H1 (cell line): ENCODE measurements around the gene UBE2G2. TPM values are rescaled to one million over a fixed set of nuclear protein-coding genes. Genes with fewer than 3 reads are reported as not detected.

Source experiments
- CTCF ChIA-PET: fragments of 300-600 bp; sonication (Branson Sonifier 250); formaldehyde crosslinking; loops from one replicate; lab custom pipeline; 2021; ENCODE audit not compliant: partially characterized antibody; lab: Charles Lee
- POLR2A ChIA-PET: fragments of 300-600 bp; sonication (Branson Sonifier 250); formaldehyde crosslinking; loops from one replicate; lab custom pipeline; 2021; ENCODE audit warnings: inconsistent platforms; ENCODE audit not compliant: partially characterized antibody; lab: Charles Lee
- DNase-seq, 2 experiments: peaks; one replicate each; pipeline versions ENCODE4 v3.0.0 to v3.0.0-alpha.2; 2010 to 2022; ENCODE audit warnings: low spot score in 2 of 2, low read depth in 1 of 2, mixed read lengths in 1 of 2
- FAIRE-seq: peaks from 2 replicates; lab custom pipeline; 2011; peaks lifted over from hg19 to GRCh38; lab: Jason Lieb, UNC
- H2AFZ ChIP-seq: 2 replicates; pipeline ENCODE4 v1.8.1; 2012; ENCODE audit warnings: low read length, inconsistent platforms
- H2AK5ac ChIP-seq: 2 replicates; pipeline ENCODE4 v1.6.1; 2013; ENCODE audit warnings: low read depth, low read length
- H2BK120ac ChIP-seq: replicated peaks from 2 replicates; pipeline ENCODE3; 2013; ENCODE audit warnings: low read depth, low read length, inconsistent platforms
- H2BK12ac ChIP-seq: 2 replicates; pipeline ENCODE4 v1.6.1; 2013; ENCODE audit warnings: low read depth, low read length
- H2BK15ac ChIP-seq: 2 replicates; pipeline ENCODE4 v1.6.1; 2013; ENCODE audit warnings: low read length
- H2BK20ac ChIP-seq: 2 replicates; pipeline ENCODE4 v1.6.1; 2013; ENCODE audit warnings: low read length
- H2BK5ac ChIP-seq: 2 replicates; pipeline ENCODE4 v1.6.1; 2013; ENCODE audit warnings: low read depth, low read length
- H3K14ac ChIP-seq: 2 replicates; pipeline ENCODE4 v1.6.1; 2013; ENCODE audit warnings: inconsistent platforms; ENCODE audit not compliant: insufficient read length
- H3K18ac ChIP-seq: 2 replicates; pipeline ENCODE4 v1.6.1; 2013; ENCODE audit warnings: low read length; ENCODE audit errors: extremely low read depth
- H3K23ac ChIP-seq: 2 replicates; pipeline ENCODE4 v1.6.1; 2013; ENCODE audit warnings: inconsistent platforms; ENCODE audit not compliant: insufficient read length
- H3K23me2 ChIP-seq: 2 replicates; pipeline ENCODE4 v1.6.1; 2013; ENCODE audit warnings: low read depth, low read length
- H3K27ac ChIP-seq: 2 replicates; pipeline ENCODE4 v1.6.1; 2011; ENCODE audit warnings: low read depth, low read length, inconsistent platforms
- H3K27me3 ChIP-seq, 4 experiments: replicated peaks in 1 of 4; 1 replicate in 1 of 4; 2 replicates in 3 of 4; pipeline versions ENCODE4 v1.6.1 to v1.8.1; 2011 to 2013; ENCODE audit warnings: low read length in 3 of 4, mild to moderate bottlenecking in 3 of 4, inconsistent platforms in 2 of 4, mixed read lengths in 2 of 4, moderate library complexity in 1 of 4; ENCODE audit not compliant: control insufficient read depth in 3 of 4, insufficient read depth in 3 of 4; ENCODE audit errors: extremely low read depth in 1 of 4
- H3K36me3 ChIP-seq, 4 experiments: 2 replicates each; pipeline versions ENCODE4 v1.6.1 to v1.8.1; 2011 to 2013; ENCODE audit warnings: mild to moderate bottlenecking in 4 of 4, low read length in 3 of 4, moderate library complexity in 2 of 4, control low read depth in 1 of 4, inconsistent platforms in 1 of 4; ENCODE audit not compliant: insufficient read depth in 4 of 4, control insufficient read depth in 2 of 4
- H3K4ac ChIP-seq: replicated peaks from 2 replicates; pipeline ENCODE3; 2013; ENCODE audit warnings: low read length, low read depth, mixed read lengths, inconsistent platforms; ENCODE audit not compliant: insufficient read length
- H3K4me1 ChIP-seq, 4 experiments: replicated peaks in 1 of 4; 1 replicate in 1 of 4; 2 replicates in 3 of 4; pipeline versions ENCODE4 v1.6.1 to v1.8.1; 2011 to 2013; ENCODE audit warnings: low read length in 3 of 4, inconsistent platforms in 2 of 4, mixed read lengths in 1 of 4; ENCODE audit not compliant: insufficient read depth in 4 of 4, control insufficient read depth in 3 of 4
- H3K4me2 ChIP-seq, 2 experiments: 2 replicates each; pipeline versions ENCODE4 v1.6.1 to v1.8.1; 2011 to 2013; ENCODE audit warnings: low read depth in 2 of 2, low read length in 2 of 2, control low read depth in 1 of 2, inconsistent platforms in 1 of 2, mild to moderate bottlenecking in 1 of 2; ENCODE audit not compliant: insufficient read depth in 1 of 2
- H3K4me3 ChIP-seq, 4 experiments: fragments of 200-600, 300-600 bp in 1 of 4; sonication (generic), shearing (Covaris generic), sonication (Bioruptor Twin) in 1 of 4; 2 replicates each; pipeline versions ENCODE4 v1.5.1 to v1.8.1; 2011 to 2016; ENCODE audit warnings: low read length in 4 of 4, low read depth in 3 of 4, control low read depth in 2 of 4, inconsistent platforms in 2 of 4, mild to moderate bottlenecking in 2 of 4, mixed read lengths in 1 of 4, moderate library complexity in 1 of 4; ENCODE audit not compliant: insufficient read depth in 2 of 4; ENCODE audit errors: extremely low read depth in 1 of 4
- H3K56ac ChIP-seq: replicated peaks from 2 replicates; pipeline ENCODE3; 2013; ENCODE audit warnings: low read depth, mild to moderate bottlenecking, mixed read lengths, low read length, inconsistent platforms; ENCODE audit not compliant: insufficient read length
- H3K79me1 ChIP-seq: 2 replicates; pipeline ENCODE4 v1.6.1; 2013; ENCODE audit warnings: low read depth, low read length, control low read depth
- H3K79me2 ChIP-seq, 2 experiments: 2 replicates each; pipeline versions ENCODE4 v1.6.1 to v1.8.1; 2012 to 2013; ENCODE audit warnings: low read length in 2 of 2, mild to moderate bottlenecking in 2 of 2, inconsistent platforms in 1 of 2; ENCODE audit not compliant: insufficient read depth in 2 of 2, control insufficient read depth in 1 of 2
- H3K9ac ChIP-seq, 4 experiments: replicated peaks in 1 of 4; 1 replicate in 1 of 4; 2 replicates in 3 of 4; pipeline versions ENCODE4 v1.6.1 to v1.8.1; 2011 to 2013; ENCODE audit warnings: low read depth in 3 of 4, low read length in 3 of 4, control low read depth in 2 of 4, mild to moderate bottlenecking in 2 of 4, moderate library complexity in 2 of 4, inconsistent platforms in 1 of 4; ENCODE audit errors: extremely low read depth in 1 of 4
- H3K9me3 ChIP-seq, 2 experiments: 2 replicates each; pipeline versions ENCODE4 v1.6.1 to v1.8.1; 2012 to 2013; ENCODE audit warnings: mild to moderate bottlenecking in 2 of 2, moderate library complexity in 2 of 2, control low read depth in 1 of 2, inconsistent platforms in 1 of 2, low read depth in 1 of 2, low read length in 1 of 2, mixed read lengths in 1 of 2; ENCODE audit not compliant: insufficient read depth in 2 of 2
- H4K20me1 ChIP-seq, 2 experiments: replicated peaks in 1 of 2; 2 replicates each; pipeline versions ENCODE3 to v1.8.1; 2011 to 2013; ENCODE audit warnings: inconsistent platforms in 2 of 2, low read length in 2 of 2, mild to moderate bottlenecking in 1 of 2; ENCODE audit not compliant: insufficient read depth in 2 of 2, control insufficient read depth in 1 of 2
- H4K5ac ChIP-seq: 2 replicates; pipeline ENCODE4 v1.6.1; 2013; ENCODE audit warnings: low read length, low read depth, mixed read lengths, inconsistent platforms; ENCODE audit not compliant: insufficient read length
- H4K8ac ChIP-seq: 2 replicates; pipeline ENCODE4 v1.8.0; 2013; ENCODE audit warnings: mild to moderate bottlenecking, moderate library complexity, low read length, inconsistent platforms; ENCODE audit not compliant: insufficient read depth; ENCODE audit errors: extremely low read depth
- H4K91ac ChIP-seq: replicated peaks from 2 replicates; pipeline ENCODE3; 2013; ENCODE audit warnings: low read length, mixed read lengths, inconsistent platforms; ENCODE audit not compliant: insufficient read length
- NANOG ChIP-seq: IDR thresholded peaks from 2 replicates; pipeline ENCODE4 v1.6.1; 2011; ENCODE audit warnings: low read length, low read depth, mild to moderate bottlenecking, inconsistent platforms; ENCODE audit not compliant: insufficient read depth, poor library complexity, severe bottlenecking
- TBP ChIP-seq: IDR thresholded peaks from 2 replicates; pipeline ENCODE4 v1.6.1; 2011; ENCODE audit warnings: low read depth, low read length, improper control_type of control experiment
- WGBS, 2 experiments: shearing (Covaris generic) in 1 of 2; methylation state at CpG; one replicate each; pipeline versions ENCODE4 v1.1.6 to v1.1.7; 2013 to 2015; ENCODE audit warnings: low lambda C conversion rate in 2 of 2, mixed read lengths in 2 of 2, inconsistent platforms in 1 of 2, low coverage in 1 of 2, missing lambda C conversion rate in 1 of 2; ENCODE audit not compliant: insufficient replicate concordance in 2 of 2, insufficient coverage in 1 of 2, insufficient read length in 1 of 2; ENCODE audit errors: extremely low coverage in 1 of 2, missing lambda C conversion rate in 1 of 2; 5-methylcytosine and 5-hydroxymethylcytosine counted together
- polyA plus RNA-seq, 7 experiments: library from polyadenylated mRNA; depleted of rRNA in 3 of 7; stranded (reverse) in 5 of 7; unstranded in 2 of 7; fragments of >200 nt in 5 of 7; fragments of 200-250 nt in 2 of 7; gene quantifications; 1 replicate in 5 of 7; 2 replicates in 1 of 7; 4 replicates in 1 of 7; pipeline versions ENCODE4 v1.2.1 to v1.2.3, GENCODE V29; 2011 to 2013; ENCODE audit warnings: missing spikeins in 2 of 7, mixed read lengths in 2 of 7
- total RNA-seq: library from RNA; stranded (reverse); fragmentation: NEBNext Ultra II Directional; extraction: Animal tissue kit (Norgen Biotek cat#: 25700); gene quantifications from 2 replicates; pipeline ENCODE4 v1.2.1, GENCODE V29; 2021

UBE2G2 gene
- total and polyA plus RNA-seq, 2 of the 8 experiments (the other 6 are each of a cell fraction or from before 2014, with no cell fraction given), result 96.3 to 101 TPM

- POLR2A ChIA-PET, result interaction anchor here (0.5 to 2.0 kb wide), 2 partner anchors 11 to 206 kb away, joined by 3 to 5 read pairs; no protein-coding TSS in a partner anchor
- Histone ChIP-seq H2AFZ (no peak overlapping the region; the same call in 1 of the 2 replicates), H3K4me1 (no peaks in the 10 kb centered on the region; a peak in 2 of 7 replicates), H4K91ac (no peak overlapping the region), H3K27me3 (no peaks in the 10 kb centered on the region), H4K8ac (no peak overlapping the region), H2BK20ac (no peak overlapping the region), H3K9me3 (no peaks in the 10 kb centered on the region)
- WGBS, 2 experiments, result 89% methylated on average over 34 of the region's 37 CpGs; no CpG with 5 or more reads in 1 of the 2 experiments
- no peak for TF ChIP-seq TBP
- TF ChIP-seq NANOG, result no peak
- TF ChIP-seq, all 59 proteins: peak for 0
- H2BK5ac ChIP-seq, result no peak overlapping the region; the same call in 1 of the 2 replicates
- no peak overlapping the region for H3K4me2 ChIP-seq
- H4K5ac ChIP-seq, result no peak overlapping the region
- CTCF ChIA-PET, result interaction anchor here (0.6 to 1.7 kb wide), 2 partner anchors 13 to 113 kb away, joined by 3 read pairs; no protein-coding TSS in a partner anchor
- no peak overlapping the region for H3K56ac ChIP-seq
- no peaks in the 10 kb centered on the region for H4K20me1 ChIP-seq
- no peak overlapping the region for H3K14ac ChIP-seq
- H3K23me2 ChIP-seq, result no peaks in the 10 kb centered on the region; the same call in 1 of the 2 replicates
- H3K9ac ChIP-seq, result no peak overlapping the region
- H3K79me2 ChIP-seq, result no peaks in the 10 kb centered on the region
- H3K36me3 ChIP-seq, result no peaks in the 10 kb centered on the region; a peak in 1 of 8 replicates
- no peaks in the 10 kb centered on the region for H3K79me1 ChIP-seq
- no peak overlapping the region; the same call in 1 of the 2 replicates for H2BK15ac ChIP-seq
- no peak for DNase-seq
- H2BK120ac ChIP-seq, result no peak overlapping the region
- no peak for FAIRE-seq
- H2AK5ac ChIP-seq, result no peak overlapping the region
- no peak overlapping the region for H3K18ac ChIP-seq
- no peak overlapping the region for H3K23ac ChIP-seq
- no peak overlapping the region for H2BK12ac ChIP-seq
- H3K4ac ChIP-seq, result no peak overlapping the region
- no peak overlapping the region for H3K4me3 ChIP-seq
- H3K27ac ChIP-seq, result no peak overlapping the region
Measured at GRCh38 chr21:44836666-44837471, 35.2 kb upstream of the UBE2G2 start.
